IPS DF 6.9 (cell line): Measurements from ENCODE around the gene THSD4.

ENCODE experiments used
- DNase-seq: peaks from one replicate; pipeline ENCODE4 v3.0.0-alpha.2; 2013; ENCODE audit warnings: low read depth, low spot score
- H3K27ac ChIP-seq: one replicate; pipeline ENCODE4 v1.5.1; 2013; ENCODE audit warnings: low read length, control low read depth
- H3K27me3 ChIP-seq: 2 replicates; pipeline ENCODE4 v1.6.1; 2013; ENCODE audit warnings: mild to moderate bottlenecking, low read length; ENCODE audit not compliant: control insufficient read depth, insufficient read depth
- H3K36me3 ChIP-seq: 2 replicates; pipeline ENCODE4 v1.6.1; 2013; ENCODE audit warnings: low read length; ENCODE audit not compliant: control insufficient read depth, insufficient read depth
- H3K4me1 ChIP-seq: 2 replicates; pipeline ENCODE4 v1.6.1; 2013; ENCODE audit warnings: low read length; ENCODE audit not compliant: control insufficient read depth, insufficient read depth
- H3K4me3 ChIP-seq: 2 replicates; pipeline ENCODE4 v1.5.1; 2013; ENCODE audit warnings: mild to moderate bottlenecking, low read length
- H3K9me3 ChIP-seq: 2 replicates; pipeline ENCODE4 v1.6.1; 2013; ENCODE audit warnings: low read length, inconsistent platforms; ENCODE audit not compliant: control insufficient read depth, insufficient read depth
- WGBS: extraction: QIAGEN DNeasy Blood & Tissue Kit; methylation state at CpG from one replicate; pipeline ENCODE4 v1.1.7; 2013; ENCODE audit warnings: mixed read lengths, missing lambda C conversion rate; ENCODE audit not compliant: insufficient read length, insufficient coverage; 5-methylcytosine and 5-hydroxymethylcytosine counted together

THSD4 gene

DNA sequence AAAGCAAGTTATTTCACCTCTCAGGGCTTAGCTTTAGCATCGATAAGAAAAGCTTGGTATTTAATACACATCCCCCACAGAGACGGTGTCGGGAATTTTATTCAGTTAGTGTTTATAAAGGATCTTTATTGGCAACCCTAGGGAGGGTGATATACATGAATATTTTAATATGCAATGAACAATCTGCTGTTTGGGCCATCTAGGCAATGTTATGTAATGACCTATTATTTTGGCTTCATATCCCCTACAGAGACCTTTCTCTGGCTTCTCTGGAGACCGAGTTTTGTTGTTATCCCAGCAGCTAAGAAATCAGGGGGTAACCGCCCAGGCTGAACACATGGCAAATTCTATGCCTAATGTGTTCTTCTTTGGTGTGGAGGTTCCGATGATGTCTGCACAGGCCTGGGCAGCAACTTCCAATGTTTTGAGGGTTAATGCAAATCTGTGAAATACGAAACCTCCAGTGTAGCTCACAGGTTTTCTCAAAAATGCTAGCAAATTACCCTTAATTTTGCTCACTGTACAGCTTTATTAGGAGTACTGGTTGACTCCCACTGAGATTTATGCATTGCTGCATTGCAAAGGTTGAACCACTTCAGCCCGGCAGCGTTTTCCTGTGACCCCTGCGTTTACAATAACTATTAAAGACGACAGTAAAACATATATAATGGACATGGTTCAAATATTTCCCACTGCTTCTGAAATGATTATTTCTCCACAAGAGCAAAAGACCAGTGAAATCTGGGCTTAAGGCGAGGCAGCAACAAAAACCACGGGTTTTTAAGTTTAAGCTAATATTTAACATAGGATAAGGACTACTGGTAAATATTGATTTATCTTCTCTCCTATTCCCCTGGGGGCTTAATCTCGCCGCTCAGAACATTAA lies 396.8 kb downstream of the THSD4 start:
- H3K9me3 ChIP-seq = no peaks in the 10 kb centered on the region
- peaks cover 6% of the 10 kb centered on the region for H3K4me1 ChIP-seq
- no peak for DNase-seq
- H3K27ac ChIP-seq = no peak overlapping the region
- no CpG with 5 or more reads among the region's 15 CpGs for WGBS
- no peaks in the 10 kb centered on the region for H3K27me3 ChIP-seq
- no peak overlapping the region for H3K4me3 ChIP-seq
- no peaks in the 10 kb centered on the region for H3K36me3 ChIP-seq

DNA sequence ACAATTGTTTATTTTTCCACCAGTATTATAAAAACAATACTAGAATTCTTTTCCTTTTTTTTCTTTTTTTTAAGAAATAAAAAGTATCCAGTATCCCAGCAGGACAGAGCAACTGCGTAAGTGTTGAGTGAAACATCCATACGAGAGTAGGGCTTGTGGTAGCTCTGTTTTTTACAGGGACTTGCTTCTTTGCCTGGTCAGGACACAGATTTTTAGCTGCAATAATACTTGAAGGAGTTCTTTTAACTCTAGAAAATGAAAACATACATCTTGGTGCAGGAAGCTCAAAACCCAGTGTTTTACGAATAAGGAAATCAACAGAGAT lies 397.4 kb downstream of the THSD4 start:
- Histone ChIP-seq H3K9me3 (no peaks in the 10 kb centered on the region), H3K4me1 (peaks cover 6% of the 10 kb centered on the region), H3K36me3 (no peaks in the 10 kb centered on the region), H3K27ac (no peak overlapping the region), H3K4me3 (no peak overlapping the region), H3K27me3 (no peaks in the 10 kb centered on the region)
- no peak for DNase-seq
- WGBS = no CpG with 5 or more reads among the region's 3 CpGs

DNA sequence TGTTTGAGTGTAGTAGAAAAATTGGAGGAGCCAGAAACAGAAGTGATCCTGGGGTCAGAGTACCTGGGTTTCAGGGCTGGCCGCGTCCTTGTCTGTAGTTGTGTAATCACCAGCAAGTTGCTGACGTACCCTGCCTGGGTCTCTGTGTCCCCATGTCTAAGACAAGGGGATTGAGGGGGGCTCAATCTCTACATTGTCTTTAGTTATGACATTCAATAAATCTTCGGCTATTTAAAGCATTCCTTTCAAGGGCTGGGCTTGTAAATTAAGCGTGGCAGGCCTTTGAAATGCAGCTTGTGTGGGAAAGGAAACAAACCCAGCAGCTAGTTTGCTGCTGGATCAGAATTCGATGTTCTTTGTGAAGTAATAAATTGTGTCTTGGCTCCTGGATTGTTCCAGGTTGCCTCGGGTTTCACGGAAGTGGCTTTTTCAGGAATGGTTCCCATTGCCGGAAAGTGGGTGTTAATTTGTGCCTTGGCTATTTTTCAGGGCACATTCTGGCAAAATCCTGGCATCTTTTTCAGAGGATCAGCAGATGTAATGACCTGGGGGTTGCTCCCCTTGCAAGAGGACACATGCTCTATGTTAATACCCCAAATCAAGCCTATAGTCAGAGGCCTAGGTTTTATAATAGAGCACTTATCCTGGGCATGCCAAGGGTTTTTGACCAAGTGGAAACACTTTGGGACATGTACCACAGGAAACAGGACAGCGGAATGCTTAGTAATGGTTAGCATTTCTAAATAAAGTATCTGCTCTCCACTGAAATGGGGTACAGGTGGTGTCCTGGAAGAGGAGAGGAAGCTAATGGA lies 400.3 kb downstream of the THSD4 start:
- no peaks in the 10 kb centered on the region for H3K9me3 ChIP-seq
- DNase-seq = no peak
- H3K36me3 ChIP-seq = no peaks in the 10 kb centered on the region
- WGBS = no CpG with 5 or more reads among the region's 10 CpGs
- no peak overlapping the region for H3K4me3 ChIP-seq
- H3K4me1 ChIP-seq = peaks cover 6% of the 10 kb centered on the region
- H3K27ac ChIP-seq = no peak overlapping the region
- H3K27me3 ChIP-seq = no peaks in the 10 kb centered on the region

DNA sequence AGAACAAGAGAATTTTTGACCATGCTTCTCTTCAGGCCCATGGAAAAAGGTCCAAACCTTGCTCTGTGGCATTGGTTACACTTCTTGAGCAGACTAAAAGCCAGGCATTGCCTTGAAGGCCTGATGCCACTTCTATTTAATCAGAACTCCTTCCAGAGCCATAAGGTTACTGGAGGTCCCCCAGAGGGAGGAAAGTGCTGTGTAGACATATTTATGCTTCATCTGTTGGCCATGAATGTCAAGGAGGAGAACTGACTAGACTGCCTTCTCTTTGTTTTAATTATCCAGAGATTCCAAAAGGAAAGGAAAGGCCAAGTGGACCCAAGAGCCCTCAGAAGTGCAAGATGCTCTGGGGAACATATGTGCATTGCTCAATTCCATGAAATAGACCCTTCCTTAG lies 402.5 kb downstream of the THSD4 start:
- H3K36me3 ChIP-seq = no peaks in the 10 kb centered on the region
- H3K27ac ChIP-seq = no peak overlapping the region
- no peaks in the 10 kb centered on the region for H3K27me3 ChIP-seq
- no peak for DNase-seq
- H3K4me1 ChIP-seq = peaks cover 6% of the 10 kb centered on the region; the same call in 1 of the 2 replicates
- no peak overlapping the region for H3K4me3 ChIP-seq
- no peaks in the 10 kb centered on the region for H3K9me3 ChIP-seq

DNA sequence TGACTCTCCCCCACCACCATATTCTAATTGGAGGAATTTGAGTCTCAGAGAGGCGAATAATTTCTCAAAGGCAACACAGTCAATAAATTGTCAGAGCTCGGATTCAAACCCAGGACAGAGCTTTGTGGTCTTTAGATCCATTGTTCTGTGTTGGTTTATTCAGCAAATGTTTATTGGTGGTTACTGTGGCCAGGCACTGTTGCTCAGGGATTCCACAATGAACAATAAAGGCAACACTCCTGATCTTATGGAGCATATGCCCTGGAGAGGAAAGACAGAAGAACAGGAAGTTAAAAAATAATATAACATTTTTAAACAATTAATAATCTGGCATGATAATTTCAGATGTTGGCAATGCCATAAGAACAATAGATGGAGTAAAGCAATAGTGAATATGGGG lies 403.4 kb downstream of the THSD4 start:
- no peak for DNase-seq
- H3K4me1 ChIP-seq = peaks cover 6% of the 10 kb centered on the region; the same call in 1 of the 2 replicates
- H3K9me3 ChIP-seq = no peaks in the 10 kb centered on the region
- H3K27me3 ChIP-seq = no peaks in the 10 kb centered on the region
- H3K36me3 ChIP-seq = no peaks in the 10 kb centered on the region
- H3K27ac ChIP-seq = no peak overlapping the region
- no CpG with 5 or more reads among the region's 2 CpGs for WGBS
- H3K4me3 ChIP-seq = no peak overlapping the region

DNA sequence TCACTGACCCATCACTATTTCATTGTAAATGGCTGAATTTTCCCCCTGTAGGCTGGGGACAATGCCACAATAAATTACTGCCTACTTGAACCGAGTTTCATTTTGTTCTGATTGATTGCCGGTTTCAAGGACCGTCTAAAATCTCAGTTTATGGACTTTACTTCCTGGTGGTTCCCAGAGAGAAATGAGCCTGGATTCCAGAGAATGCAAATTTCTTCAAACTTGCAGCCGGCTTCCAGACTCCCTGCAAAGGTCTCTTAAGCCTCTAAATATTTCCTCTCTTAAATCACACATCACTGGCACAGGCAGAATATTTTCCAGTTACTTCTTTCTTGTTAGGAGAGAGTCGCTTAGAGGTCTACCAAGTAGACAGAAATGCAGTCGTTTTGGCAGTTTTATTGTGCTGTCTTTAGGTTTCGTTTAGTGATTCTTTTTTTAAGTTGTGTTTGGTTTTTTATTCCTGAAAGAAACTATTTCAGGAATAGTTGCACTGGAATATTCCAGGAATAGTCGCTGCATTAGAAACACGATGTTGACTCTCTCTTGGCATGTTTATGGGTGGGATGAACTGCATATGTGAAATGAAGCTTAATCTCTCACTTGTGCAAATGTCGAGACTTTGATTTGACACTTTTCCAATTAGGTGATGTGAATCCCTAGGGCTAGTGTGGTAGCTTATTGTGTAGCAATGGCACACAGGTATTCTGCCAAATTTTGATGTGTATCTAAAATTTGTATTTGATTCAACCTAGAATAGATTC lies 411.0 kb downstream of the THSD4 start:
- Histone ChIP-seq H3K4me1 (no peaks in the 10 kb centered on the region), H3K27ac (no peak overlapping the region), H3K27me3 (no peaks in the 10 kb centered on the region), H3K9me3 (no peaks in the 10 kb centered on the region), H3K36me3 (no peaks in the 10 kb centered on the region), H3K4me3 (no peak overlapping the region)
- no peak for DNase-seq
- WGBS = no CpG with 5 or more reads among the region's 10 CpGs

DNA sequence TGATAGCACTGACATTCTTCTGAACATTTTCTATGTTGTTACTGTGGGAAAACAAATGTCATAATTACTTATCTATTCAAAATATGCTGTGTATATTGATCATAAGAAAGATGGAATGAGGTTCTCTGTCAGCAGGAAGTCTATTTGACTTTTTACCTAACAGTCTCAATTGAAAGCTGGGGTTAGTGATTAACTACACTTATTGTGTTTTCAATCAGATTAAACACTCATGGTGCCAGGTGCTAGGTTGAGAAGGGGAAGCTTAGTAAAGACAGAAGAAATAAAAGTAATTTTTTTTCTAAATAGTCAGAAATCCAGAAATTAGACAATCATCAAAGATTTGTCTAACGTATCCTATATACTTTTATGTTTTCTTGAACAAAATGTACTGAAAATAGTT lies 414.1 kb downstream of the THSD4 start:
- Histone ChIP-seq H3K4me1 (no peaks in the 10 kb centered on the region), H3K27ac (no peak overlapping the region), H3K36me3 (no peaks in the 10 kb centered on the region), H3K9me3 (no peaks in the 10 kb centered on the region), H3K4me3 (no peak overlapping the region), H3K27me3 (no peaks in the 10 kb centered on the region)
- WGBS = no CpG with 5 or more reads among the region's 1 CpG
- DNase-seq = no peak

DNA sequence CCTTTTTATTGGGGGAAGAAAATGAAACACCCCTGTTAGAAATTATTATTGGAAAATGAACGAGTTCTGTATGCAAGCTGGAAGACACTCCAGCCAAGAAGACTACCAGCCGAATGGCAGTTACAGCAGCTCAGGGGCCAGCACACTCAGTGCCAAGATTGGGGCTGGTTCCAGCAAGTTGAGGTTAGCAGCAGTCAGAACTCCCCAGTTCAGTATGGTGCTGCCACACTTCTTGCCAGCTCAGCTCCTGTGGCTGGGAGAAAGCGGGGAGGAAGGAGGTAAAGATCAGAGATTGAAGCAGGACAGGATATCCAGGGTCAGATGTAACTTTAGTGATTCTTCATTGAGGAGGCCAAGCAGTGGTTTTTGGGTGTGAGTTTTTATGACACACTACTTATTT lies 414.8 kb downstream of the THSD4 start:
- no CpG with 5 or more reads among the region's 3 CpGs for WGBS
- no peak for DNase-seq
- Histone ChIP-seq H3K36me3 (no peaks in the 10 kb centered on the region), H3K4me1 (no peaks in the 10 kb centered on the region), H3K9me3 (no peaks in the 10 kb centered on the region), H3K27ac (no peak overlapping the region), H3K27me3 (no peaks in the 10 kb centered on the region), H3K4me3 (no peak overlapping the region)

DNA sequence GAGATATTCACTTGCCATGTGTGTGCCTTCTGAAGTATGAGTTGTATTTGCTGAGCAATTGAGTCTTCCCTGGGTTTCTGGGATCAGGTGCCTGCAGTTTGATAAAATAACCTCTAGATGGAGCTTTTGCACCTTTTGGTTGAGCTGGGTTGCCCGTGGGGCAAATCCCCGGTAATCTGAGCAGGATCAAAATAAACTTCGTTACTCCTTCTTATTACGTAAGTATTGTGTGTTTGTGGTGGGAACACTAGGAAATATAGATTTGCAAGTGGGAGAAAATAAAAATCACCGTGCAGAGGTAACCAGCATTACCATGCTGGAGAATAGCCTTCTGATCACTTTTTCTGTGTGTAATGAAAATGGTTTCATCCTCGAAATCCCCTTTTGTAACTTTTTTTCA lies 417.7 kb downstream of the THSD4 start:
- Histone ChIP-seq H3K9me3 (no peaks in the 10 kb centered on the region), H3K4me1 (no peaks in the 10 kb centered on the region), H3K36me3 (no peaks in the 10 kb centered on the region), H3K27me3 (no peaks in the 10 kb centered on the region), H3K4me3 (no peak overlapping the region), H3K27ac (no peak overlapping the region)
- WGBS = no CpG with 5 or more reads among the region's 6 CpGs
- DNase-seq = peak; percentile 35

DNA sequence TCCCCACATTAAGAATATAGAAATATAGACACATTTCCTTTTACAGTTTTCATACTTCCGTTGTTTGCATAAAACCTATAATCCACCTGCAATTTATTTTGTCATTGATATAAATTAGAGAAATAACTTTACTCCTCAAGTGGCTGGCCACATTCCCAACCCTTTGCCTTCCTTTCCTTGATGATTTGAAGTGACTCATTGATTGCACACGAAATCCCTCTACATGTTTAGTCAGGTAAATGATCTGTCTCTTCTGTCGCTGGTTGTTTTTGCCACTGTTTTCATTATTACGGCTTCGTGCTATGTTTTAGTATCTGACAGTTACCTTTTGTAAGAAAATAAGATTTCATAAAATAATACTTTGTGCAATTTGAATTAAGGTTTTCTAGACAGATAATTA lies 422.9 kb downstream of the THSD4 start:
- no peak for DNase-seq
- Histone ChIP-seq H3K36me3 (no peaks in the 10 kb centered on the region), H3K27ac (no peak overlapping the region), H3K4me1 (no peaks in the 10 kb centered on the region), H3K27me3 (no peaks in the 10 kb centered on the region), H3K4me3 (no peak overlapping the region), H3K9me3 (no peaks in the 10 kb centered on the region)
- WGBS = no CpG with 5 or more reads among the region's 5 CpGs
